ENCODE measurements around the gene MAP2.

The MAP2 gene

DNA sequence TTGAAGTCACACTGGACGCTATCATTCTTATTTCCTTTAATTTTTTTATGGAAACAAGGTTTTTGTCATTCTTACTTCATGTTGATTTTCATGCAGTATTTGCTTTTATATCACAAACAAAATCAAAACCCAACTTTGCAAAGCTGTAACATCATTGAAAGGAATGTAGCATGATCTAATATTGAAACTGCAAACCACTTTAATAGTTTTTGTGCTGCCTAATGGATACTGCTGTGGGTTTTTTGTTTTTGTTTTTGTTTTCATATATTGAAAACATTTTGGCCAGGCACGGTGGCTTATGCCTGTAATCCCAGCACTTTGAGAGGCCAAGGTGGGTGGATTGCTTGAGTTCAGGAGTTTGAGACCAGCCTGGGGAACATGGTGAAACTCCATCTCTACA is 81.6 kb downstream of the MAP2 start:
- H3K9me3 ChIP-seq (replicated peaks in 1 of 2; ENCODE audit: control insufficient read depth in 2 of 2, insufficient read depth in 1 of 2, low read depth in 1 of 2, low read length in 2 of 2) = no peaks in the 10 kb centered on the region
- no peak overlapping the region for H2BK12ac ChIP-seq (ENCODE audit: low read length)
- no peak overlapping the region for H2AK5ac ChIP-seq (ENCODE audit: low read depth, low read length)
- H4K8ac ChIP-seq (ENCODE audit: low read depth, low read length) = no peak overlapping the region
- H2BK5ac ChIP-seq (ENCODE audit: low read length) = no peak overlapping the region
- no peak overlapping the region for H2AFZ ChIP-seq (ENCODE audit: low read length)
- H4K91ac ChIP-seq (ENCODE audit: low read depth, low read length, poor library complexity) = no peak overlapping the region
- H3K4me2 ChIP-seq (ENCODE audit: insufficient read depth, low read length, poor library complexity, severe bottlenecking) = no peak overlapping the region
- H3K4me1 ChIP-seq (ENCODE audit: control insufficient read depth in 2 of 2, insufficient read depth in 1 of 2, low read depth in 1 of 2, low read length in 2 of 2) = no peaks in the 10 kb centered on the region
- H3K79me1 ChIP-seq (ENCODE audit: low read depth, low read length) = no peaks in the 10 kb centered on the region
- H3K4ac ChIP-seq (ENCODE audit: low read length) = no peak overlapping the region
- H3K23ac ChIP-seq (ENCODE audit: low read depth, low read length, poor library complexity) = no peak overlapping the region
- no peaks in the 10 kb centered on the region for H3K36me3 ChIP-seq (replicated peaks in 1 of 2; ENCODE audit: control insufficient read depth in 2 of 2, insufficient read depth in 2 of 2, low read length in 2 of 2)
- no CpG with 5 or more reads among the region's 2 CpGs for WGBS, 2 donors (ENCODE audit: extremely low coverage in 2 of 2, insufficient read length in 2 of 2, insufficient replicate concordance in 1 of 2)
- no peak overlapping the region for H3K14ac ChIP-seq (ENCODE audit: low read length)
- no peak overlapping the region for H3K27ac ChIP-seq (replicated peaks; ENCODE audit: low read length)
- no peak overlapping the region for H3K9ac ChIP-seq (ENCODE audit: low read depth, low read length, poor library complexity)
- H3K4me3 ChIP-seq (ENCODE audit: low read length in 2 of 2) = no peak overlapping the region
- DNase-seq (ENCODE audit: low spot score) = no peak
- no peak overlapping the region for H3K18ac ChIP-seq (ENCODE audit: low read length)
- H2BK15ac ChIP-seq (ENCODE audit: low read length) = no peak overlapping the region
- no peaks in the 10 kb centered on the region for H3K27me3 ChIP-seq (ENCODE audit: control insufficient read depth in 3 of 3, insufficient read depth in 3 of 3, low read depth in 1 of 3, low read length in 3 of 3)
- no peak overlapping the region for H2BK120ac ChIP-seq (ENCODE audit: low read depth, low read length)

- Histone ChIP-seq H3K14ac (ENCODE audit: low read length) (no peak overlapping the region), H3K9ac (ENCODE audit: low read depth, low read length, poor library complexity) (no peak overlapping the region), H3K27ac (replicated peaks; ENCODE audit: low read length) (no peak overlapping the region), H2BK12ac (ENCODE audit: low read length) (no peak overlapping the region), H4K91ac (ENCODE audit: low read depth, low read length, poor library complexity) (no peak overlapping the region), H3K4ac (ENCODE audit: low read length) (no peak overlapping the region), H2AFZ (ENCODE audit: low read length) (no peak overlapping the region), H3K4me3 (ENCODE audit: low read length in 2 of 2) (no peak overlapping the region), H3K18ac (ENCODE audit: low read length) (no peak overlapping the region), H3K23ac (ENCODE audit: low read depth, low read length, poor library complexity) (no peak overlapping the region), H2BK15ac (ENCODE audit: low read length) (no peak overlapping the region), H3K4me1 (ENCODE audit: control insufficient read depth in 2 of 2, insufficient read depth in 1 of 2, low read depth in 1 of 2, low read length in 2 of 2) (no peaks in the 10 kb centered on the region), H3K27me3 (ENCODE audit: control insufficient read depth in 3 of 3, insufficient read depth in 3 of 3, low read depth in 1 of 3, low read length in 3 of 3) (no peaks in the 10 kb centered on the region), H2BK5ac (ENCODE audit: low read length) (no peak overlapping the region), H3K9me3 (replicated peaks in 1 of 2; ENCODE audit: control insufficient read depth in 2 of 2, insufficient read depth in 1 of 2, low read depth in 1 of 2, low read length in 2 of 2) (no peaks in the 10 kb centered on the region), H3K4me2 (ENCODE audit: insufficient read depth, low read length, poor library complexity, severe bottlenecking) (no peak overlapping the region), H2AK5ac (ENCODE audit: low read depth, low read length) (no peak overlapping the region), H2BK120ac (ENCODE audit: low read depth, low read length) (no peak overlapping the region), H4K8ac (ENCODE audit: low read depth, low read length) (no peak overlapping the region), H3K36me3 (replicated peaks in 1 of 2; ENCODE audit: control insufficient read depth in 2 of 2, insufficient read depth in 2 of 2, low read length in 2 of 2) (no peaks in the 10 kb centered on the region), H3K79me1 (ENCODE audit: low read depth, low read length) (peaks cover 2% of the 10 kb centered on the region)
- no peak for DNase-seq (ENCODE audit: low spot score)
Measured at GRCh38 chr2:209508255-209508654, 84.4 kb downstream of the MAP2 start.

DNA sequence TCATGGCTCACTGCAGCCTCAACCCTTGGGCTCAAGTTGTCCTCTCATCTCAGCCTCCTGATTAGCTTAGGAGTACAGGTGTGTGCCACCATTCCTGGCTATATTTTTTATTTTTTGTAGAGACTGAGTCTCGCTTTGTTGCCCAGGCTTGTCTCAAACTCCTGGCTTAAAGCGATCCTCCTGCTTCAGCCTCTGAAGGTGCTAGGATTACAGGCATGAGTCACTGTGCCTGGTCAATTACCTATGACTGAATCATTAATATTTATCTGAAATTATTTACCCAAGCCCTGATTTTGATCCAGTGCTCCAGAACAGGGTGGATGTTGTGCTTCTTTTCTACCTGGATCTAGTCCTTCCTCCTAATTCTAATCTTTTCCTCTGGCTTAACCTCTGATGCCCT is 87.8 kb downstream of the MAP2 start:
- H3K4me2 ChIP-seq (ENCODE audit: insufficient read depth, low read length, poor library complexity, severe bottlenecking) = no peak overlapping the region
- no peak overlapping the region for H4K91ac ChIP-seq (ENCODE audit: low read depth, low read length, poor library complexity)
- no peaks in the 10 kb centered on the region for H3K4me1 ChIP-seq (ENCODE audit: control insufficient read depth in 2 of 2, insufficient read depth in 1 of 2, low read depth in 1 of 2, low read length in 2 of 2)
- H2AFZ ChIP-seq (ENCODE audit: low read length) = no peak overlapping the region
- no peak overlapping the region for H2BK12ac ChIP-seq (ENCODE audit: low read length)
- H3K4ac ChIP-seq (ENCODE audit: low read length) = no peak overlapping the region
- WGBS, 2 donors (ENCODE audit: extremely low coverage in 2 of 2, insufficient read length in 2 of 2, insufficient replicate concordance in 1 of 2) = no CpG with 5 or more reads among the region's 2 CpGs
- H3K79me1 ChIP-seq (ENCODE audit: low read depth, low read length) = peaks cover 2% of the 10 kb centered on the region
- H3K9ac ChIP-seq (ENCODE audit: low read depth, low read length, poor library complexity) = no peak overlapping the region
- no peak overlapping the region for H3K27ac ChIP-seq (replicated peaks; ENCODE audit: low read length)
- H3K27me3 ChIP-seq (ENCODE audit: control insufficient read depth in 3 of 3, insufficient read depth in 3 of 3, low read depth in 1 of 3, low read length in 3 of 3) = no peaks in the 10 kb centered on the region
- DNase-seq (ENCODE audit: low spot score) = no peak
- peaks cover 2 to 8% of the 10 kb centered on the region in 2 donors for H3K36me3 ChIP-seq (replicated peaks in 1 of 2; ENCODE audit: control insufficient read depth in 2 of 2, insufficient read depth in 2 of 2, low read length in 2 of 2)
- H3K18ac ChIP-seq (ENCODE audit: low read length) = no peak overlapping the region
- no peaks in the 10 kb centered on the region for H3K9me3 ChIP-seq (replicated peaks in 1 of 2; ENCODE audit: control insufficient read depth in 2 of 2, insufficient read depth in 1 of 2, low read depth in 1 of 2, low read length in 2 of 2)
- no peak overlapping the region for H3K23ac ChIP-seq (ENCODE audit: low read depth, low read length, poor library complexity)
- no peak overlapping the region for H2BK15ac ChIP-seq (ENCODE audit: low read length)
- no peak overlapping the region for H2BK120ac ChIP-seq (ENCODE audit: low read depth, low read length)
- no peak overlapping the region for H3K4me3 ChIP-seq (ENCODE audit: low read length in 2 of 2)
- no peak overlapping the region for H3K14ac ChIP-seq (ENCODE audit: low read length)
- H2AK5ac ChIP-seq (ENCODE audit: low read depth, low read length) = no peak overlapping the region
- H2BK5ac ChIP-seq (ENCODE audit: low read length) = no peak overlapping the region
- no peak overlapping the region for H4K8ac ChIP-seq (ENCODE audit: low read depth, low read length)

DNA sequence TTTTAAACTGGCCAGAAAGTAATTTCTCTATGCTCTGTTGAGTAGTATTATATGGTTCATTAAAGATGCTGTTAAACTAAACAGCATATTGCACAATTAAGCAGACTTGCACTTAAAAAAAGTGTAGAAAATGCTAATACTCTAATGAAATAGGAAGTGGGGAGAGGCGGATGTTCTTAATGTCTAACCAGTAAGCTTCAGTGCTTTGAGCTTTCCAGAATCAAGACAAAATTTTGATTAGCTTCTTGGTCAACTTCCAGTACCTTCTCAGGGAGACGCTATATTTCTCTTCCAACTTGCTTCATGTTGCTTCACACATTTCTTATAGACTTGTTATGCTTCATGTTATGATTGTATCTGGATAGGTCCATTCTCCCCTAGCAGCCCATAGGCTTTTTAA is 89.1 kb downstream of the MAP2 start:
- no peaks in the 10 kb centered on the region for H3K27me3 ChIP-seq (ENCODE audit: control insufficient read depth in 3 of 3, insufficient read depth in 3 of 3, low read depth in 1 of 3, low read length in 3 of 3)
- H3K79me1 ChIP-seq (ENCODE audit: low read depth, low read length) = peaks cover 2% of the 10 kb centered on the region
- H3K23ac ChIP-seq (ENCODE audit: low read depth, low read length, poor library complexity) = no peak overlapping the region
- no peak for DNase-seq (ENCODE audit: low spot score)
- WGBS, 2 donors (ENCODE audit: extremely low coverage in 2 of 2, insufficient read length in 2 of 2, insufficient replicate concordance in 1 of 2) = no CpG with 5 or more reads among the region's 2 CpGs
- H3K9ac ChIP-seq (ENCODE audit: low read depth, low read length, poor library complexity) = no peak overlapping the region
- no peak overlapping the region for H3K14ac ChIP-seq (ENCODE audit: low read length)
- H3K9me3 ChIP-seq (replicated peaks in 1 of 2; ENCODE audit: control insufficient read depth in 2 of 2, insufficient read depth in 1 of 2, low read depth in 1 of 2, low read length in 2 of 2) = no peaks in the 10 kb centered on the region
- no peaks in the 10 kb centered on the region for H3K4me1 ChIP-seq (ENCODE audit: control insufficient read depth in 2 of 2, insufficient read depth in 1 of 2, low read depth in 1 of 2, low read length in 2 of 2)
- H2AK5ac ChIP-seq (ENCODE audit: low read depth, low read length) = no peak overlapping the region
- peaks cover 2 to 8% of the 10 kb centered on the region in 2 donors for H3K36me3 ChIP-seq (replicated peaks in 1 of 2; ENCODE audit: control insufficient read depth in 2 of 2, insufficient read depth in 2 of 2, low read length in 2 of 2)
- H2AFZ ChIP-seq (ENCODE audit: low read length) = no peak overlapping the region
- H2BK5ac ChIP-seq (ENCODE audit: low read length) = no peak overlapping the region
- H2BK12ac ChIP-seq (ENCODE audit: low read length) = no peak overlapping the region
- no peak overlapping the region for H3K27ac ChIP-seq (replicated peaks; ENCODE audit: low read length)
- H2BK15ac ChIP-seq (ENCODE audit: low read length) = no peak overlapping the region
- no peak overlapping the region for H3K4me2 ChIP-seq (ENCODE audit: insufficient read depth, low read length, poor library complexity, severe bottlenecking)
- no peak overlapping the region for H4K8ac ChIP-seq (ENCODE audit: low read depth, low read length)
- no peak overlapping the region for H3K18ac ChIP-seq (ENCODE audit: low read length)
- H4K91ac ChIP-seq (ENCODE audit: low read depth, low read length, poor library complexity) = no peak overlapping the region
- H2BK120ac ChIP-seq (ENCODE audit: low read depth, low read length) = no peak overlapping the region
- no peak overlapping the region for H3K4ac ChIP-seq (ENCODE audit: low read length)
- H3K4me3 ChIP-seq (ENCODE audit: low read length in 2 of 2) = no peak overlapping the region
